Neural crest cell (in vitro differentiated cells): ENCODE measurements around the gene PROK2. TPM values are rescaled to one million over a fixed set of nuclear protein-coding genes. Genes with fewer than 3 reads are reported as not detected.

Experiments used
- DNase-seq: peaks from one replicate; pipeline ENCODE4 v3.0.0; 2021; ENCODE audit warnings: low read depth, mixed read lengths, low spot score
- H3K27ac Mint-ChIP-seq: one replicate; pipeline ENCODE4 v1.8.0; 2021; ENCODE audit warnings: mild to moderate bottlenecking, mixed read lengths; ENCODE audit not compliant: unreplicated experiment
- H3K27me3 Mint-ChIP-seq: 2 replicates; pipeline ENCODE4 v1.8.0; 2021; ENCODE audit warnings: low read depth, mild to moderate bottlenecking, mixed read lengths
- H3K36me3 Mint-ChIP-seq: 2 replicates; pipeline ENCODE4 v1.8.0; 2021; ENCODE audit warnings: low read depth, mild to moderate bottlenecking, mixed read lengths
- H3K4me1 Mint-ChIP-seq: 2 replicates; pipeline ENCODE4 v1.8.0; 2021; ENCODE audit warnings: mixed read lengths
- H3K4me3 Mint-ChIP-seq: one replicate; pipeline ENCODE4 v1.8.0; 2021; ENCODE audit warnings: mild to moderate bottlenecking, mixed read lengths
- H3K9me3 Mint-ChIP-seq: 2 replicates; pipeline ENCODE4 v1.8.0; 2021; ENCODE audit warnings: mixed read lengths
- CTCF ChIP-seq: fragments of 200-600 bp; sonication (generic); conservative IDR thresholded peaks from 2 replicates; pipeline ENCODE4 v1.5.0; 2021; ENCODE audit warnings: antibody characterized with exemption, mild to moderate bottlenecking
- total RNA-seq: library from RNA; stranded (reverse); gene quantifications from 2 replicates; pipeline ENCODE4 v1.2.1, GENCODE V29; 2021

Gene PROK2
- total RNA-seq, 1 donor from 2014 or later, result not detected

GRCh38 chr3:71783152-71783551 is 1.8 kb downstream of the PROK2 start:
- peaks cover 93% of the 10 kb centered on the region for H3K27me3 Mint-ChIP-seq
- no peaks in the 10 kb centered on the region for H3K9me3 Mint-ChIP-seq

DNA sequence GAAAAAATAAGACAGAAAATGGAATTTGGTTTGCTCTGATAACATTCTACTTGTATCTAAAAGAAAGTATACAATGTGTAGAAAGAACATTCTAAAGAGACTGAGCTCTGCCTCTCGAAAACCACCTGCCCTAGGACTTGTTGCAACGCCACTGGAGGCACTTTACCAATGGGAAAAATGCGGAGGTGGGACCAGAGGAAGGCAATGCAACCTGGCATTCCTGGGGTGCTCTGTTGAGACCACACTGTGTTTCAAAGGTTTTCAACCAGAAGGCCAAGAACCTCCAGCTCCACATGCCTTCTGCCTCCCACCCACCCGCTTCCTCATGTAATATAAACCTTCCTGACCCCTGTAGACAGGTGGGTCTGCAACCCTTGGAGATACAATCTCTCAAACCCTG is 4.5 kb downstream of the PROK2 start:
- H3K27ac Mint-ChIP-seq, result no peak overlapping the region
- TF ChIP-seq CTCF, result no peak
- no peak for DNase-seq
- peaks cover 7% of the 10 kb centered on the region for H3K4me1 Mint-ChIP-seq
- no peaks in the 10 kb centered on the region for H3K9me3 Mint-ChIP-seq
- H3K4me3 Mint-ChIP-seq, result no peak overlapping the region
- peaks cover 69% of the 10 kb centered on the region for H3K27me3 Mint-ChIP-seq
- H3K36me3 Mint-ChIP-seq, result no peaks in the 10 kb centered on the region

More at GRCh38 chr3:71783152-71783551, 1.8 kb downstream of the PROK2 start:
- H3K27ac Mint-ChIP-seq, result no peak overlapping the region
- H3K4me3 Mint-ChIP-seq, result no peak overlapping the region
- no peak for DNase-seq
- no peaks in the 10 kb centered on the region for H3K36me3 Mint-ChIP-seq
- H3K4me1 Mint-ChIP-seq, result peaks cover 23% of the 10 kb centered on the region
- no peak for TF ChIP-seq CTCF

- Mint-ChIP-seq H3K9me3 (no peaks in the 10 kb centered on the region), H3K4me3 (no peak overlapping the region), H3K27me3 (peaks cover 66% of the 10 kb centered on the region), H3K36me3 (no peaks in the 10 kb centered on the region), H3K27ac (no peak overlapping the region), H3K4me1 (peaks cover 5% of the 10 kb centered on the region)
- no peak for DNase-seq
- TF ChIP-seq CTCF, result no peak
Measured at GRCh38 chr3:71779674-71780377, 5.1 kb downstream of the PROK2 start.

- Mint-ChIP-seq H3K4me3 (no peak overlapping the region), H3K9me3 (no peaks in the 10 kb centered on the region), H3K36me3 (no peaks in the 10 kb centered on the region), H3K4me1 (no peaks in the 10 kb centered on the region), H3K27me3 (peaks cover 56% of the 10 kb centered on the region), H3K27ac (no peak overlapping the region)
- TF ChIP-seq CTCF, result no peak
- no peak for DNase-seq
Measured at GRCh38 chr3:71778353-71778752, 6.6 kb downstream of the PROK2 start.

DNA sequence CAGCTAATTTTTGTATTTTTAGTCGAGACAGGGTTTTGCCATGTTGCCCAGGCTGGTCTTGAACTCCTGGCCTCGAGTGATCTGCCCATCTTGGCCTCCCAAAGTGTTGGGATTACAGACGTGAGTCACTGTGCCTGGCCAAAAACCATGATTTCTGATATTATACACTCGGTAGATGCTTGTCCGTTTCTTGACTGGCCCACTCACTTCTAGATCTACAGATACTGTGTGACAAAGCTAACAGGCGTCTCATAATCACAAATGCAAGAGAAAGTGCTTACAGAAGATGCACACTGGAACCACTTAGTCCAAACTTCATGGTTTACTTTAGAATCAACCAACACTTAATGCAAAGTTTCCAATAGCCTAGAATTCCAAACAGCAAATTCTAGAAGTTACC is 8.4 kb downstream of the PROK2 start:
- Mint-ChIP-seq H3K27ac (no peak overlapping the region), H3K4me3 (no peak overlapping the region), H3K9me3 (no peaks in the 10 kb centered on the region), H3K36me3 (no peaks in the 10 kb centered on the region), H3K27me3 (peaks cover 43% of the 10 kb centered on the region), H3K4me1 (no peaks in the 10 kb centered on the region)
- DNase-seq, result no peak
- no peak for TF ChIP-seq CTCF
